HPDE6-E6E7 (cell line): ENCODE results near the gene PSRC1.
"Not testable (repeated sequence)": the region's sequence is repeated elsewhere in the genome, so short reads cannot be mapped to it uniquely, and the experiment has no call there.

ENCODE experiments used
- DNase-seq: peaks from one replicate; pipeline ENCODE4 v3.0.0; 2011; ENCODE audit warnings: missing footprints; ENCODE audit errors: extremely low spot score

PSRC1 gene

GRCh38 chr1:109295712-109296415 is 12.9 kb upstream of the PSRC1 start:
- DNase-seq: no peak

GRCh38 chr1:109294481-109294880 is 11.5 kb upstream of the PSRC1 start:
- no peak for DNase-seq

DNA sequence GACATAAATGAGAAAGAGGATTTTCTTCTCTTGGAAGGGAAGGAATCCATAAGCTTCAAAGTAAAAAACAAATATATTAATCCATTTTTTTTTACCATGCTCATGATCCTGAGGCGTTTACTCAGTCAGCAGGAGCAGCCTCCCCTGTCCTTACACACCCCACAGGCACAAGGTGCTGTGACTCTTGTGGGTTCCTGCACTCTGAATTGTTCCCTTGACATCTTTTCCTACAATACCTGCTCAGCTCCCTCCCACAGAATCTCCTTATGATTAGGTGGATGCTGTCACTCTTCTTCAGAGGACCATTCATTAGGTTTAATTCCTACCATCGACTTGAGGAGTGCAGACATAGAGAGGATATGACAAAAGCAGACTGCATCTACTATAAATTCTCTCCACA is 10.1 kb upstream of the PSRC1 start:
- no peak for DNase-seq

GRCh38 chr1:109292364-109292763 is 9.4 kb upstream of the PSRC1 start:
- DNase-seq: no peak

DNA sequence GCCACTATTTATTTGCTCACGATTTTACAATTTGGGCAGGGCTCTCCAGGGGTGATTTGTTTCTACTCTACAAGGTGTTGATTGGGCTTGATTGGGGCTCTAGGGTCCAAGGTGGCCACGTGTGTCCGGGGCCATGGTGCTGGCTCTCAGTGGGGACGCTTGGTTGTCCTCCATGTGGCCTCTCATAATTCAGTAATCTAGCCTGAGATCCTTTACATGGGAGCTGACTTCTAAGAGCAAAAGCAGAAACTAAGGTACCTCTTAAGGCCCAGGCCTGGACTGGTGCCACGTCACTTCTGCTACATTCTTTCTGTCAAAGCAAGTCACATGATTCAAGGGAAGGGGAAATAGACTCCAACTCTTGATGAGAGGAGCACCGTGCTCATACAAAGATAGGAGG is 8.1 kb upstream of the PSRC1 start:
- no peak for DNase-seq

GRCh38 chr1:109290137-109290536 is 7.2 kb upstream of the PSRC1 start:
- no peak for DNase-seq

GRCh38 chr1:109286762-109287161 is 3.8 kb upstream of the PSRC1 start:
- not testable (repeated sequence) for DNase-seq

DNA sequence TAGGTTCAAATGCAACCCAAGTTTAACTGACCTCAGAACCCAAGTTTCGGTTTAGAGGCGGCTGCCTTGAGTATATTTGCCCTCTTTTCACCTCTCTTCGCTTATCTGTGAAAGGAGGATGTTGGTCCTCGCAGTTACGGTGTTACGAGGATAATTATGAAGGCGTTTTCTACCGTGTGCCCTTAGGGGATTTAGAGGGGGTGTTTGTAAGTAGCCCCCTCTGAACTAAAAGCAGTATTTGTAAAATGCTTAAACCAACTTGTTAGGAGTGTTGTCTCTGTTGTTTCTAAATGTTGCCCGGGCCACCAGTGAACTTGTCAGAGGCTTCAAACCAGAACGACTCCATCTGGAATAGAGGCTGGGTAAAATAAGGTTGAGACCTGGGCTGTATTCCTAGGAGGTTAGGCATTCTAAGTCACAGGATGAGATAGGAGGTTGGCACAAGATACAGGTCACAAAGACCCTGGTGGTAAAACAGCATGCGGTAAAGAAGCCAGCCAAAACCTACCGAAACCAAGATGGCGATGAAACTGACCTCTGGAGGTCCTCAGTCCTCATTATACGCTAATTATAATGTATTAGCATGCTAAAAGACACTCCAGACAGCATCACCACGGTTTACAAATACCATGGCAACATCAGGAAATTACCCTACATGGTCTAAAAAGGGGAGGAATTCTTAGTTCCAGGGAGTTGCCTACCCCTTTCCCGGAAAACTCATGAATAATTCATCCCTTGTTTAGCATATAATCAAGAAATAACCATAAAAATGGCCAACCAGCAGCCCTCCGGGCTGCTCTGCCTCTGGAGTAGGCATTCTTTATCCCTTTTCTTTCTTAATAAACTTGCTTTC is 1.0 kb upstream of the PSRC1 start:
- DNase-seq: no peak

DNA sequence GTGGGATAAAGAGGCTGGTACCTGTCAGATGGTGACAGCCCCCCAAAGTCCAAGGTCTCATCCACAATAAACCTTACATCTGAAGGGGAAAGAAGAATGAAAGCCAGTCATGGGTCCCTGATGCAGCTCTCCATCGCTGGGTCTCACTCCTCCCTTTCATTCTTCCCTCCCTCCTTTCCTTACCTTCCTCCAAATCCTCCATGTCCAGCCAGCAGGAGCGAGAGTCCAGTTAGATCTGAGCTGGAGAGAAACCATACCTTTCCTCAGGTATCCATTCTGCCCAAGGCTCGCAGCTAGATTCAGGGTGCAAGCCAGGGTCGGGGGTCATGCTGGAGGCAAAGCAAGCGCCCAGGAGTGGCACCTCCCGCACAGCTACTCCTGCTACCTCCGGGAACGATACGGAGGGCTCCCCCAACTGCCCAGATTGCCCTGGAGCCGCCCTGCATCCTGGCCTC is 421 bp downstream of the PSRC1 start:
- DNase-seq: no peak

- no peak for DNase-seq
These were observed 1.1 kb downstream of the PSRC1 start for GRCh38 chr1:109281680-109282496.

DNA sequence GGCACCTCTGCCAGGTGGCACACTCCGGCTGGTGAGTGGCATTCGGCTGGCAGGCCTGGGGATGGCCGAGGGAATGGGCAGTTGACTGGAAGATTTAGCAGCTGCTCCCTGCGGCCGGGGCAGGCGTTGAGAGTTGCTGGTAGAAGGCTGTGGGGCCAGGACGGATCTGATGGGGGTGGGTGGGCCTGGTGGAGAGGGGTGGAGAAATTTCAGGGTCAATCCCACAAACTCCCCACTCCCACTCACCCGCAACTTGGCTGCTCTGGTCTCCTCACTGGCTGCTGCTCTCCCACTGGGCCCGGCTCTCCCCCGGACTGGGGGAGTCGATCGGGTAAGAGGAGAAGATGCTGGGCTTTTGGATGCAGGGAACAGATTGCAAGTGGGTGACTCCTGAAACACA is 2.1 kb downstream of the PSRC1 start:
- DNase-seq: no peak

GRCh38 chr1:109279615-109280278 is 3.2 kb downstream of the PSRC1 start:
- DNase-seq: no peak

DNA sequence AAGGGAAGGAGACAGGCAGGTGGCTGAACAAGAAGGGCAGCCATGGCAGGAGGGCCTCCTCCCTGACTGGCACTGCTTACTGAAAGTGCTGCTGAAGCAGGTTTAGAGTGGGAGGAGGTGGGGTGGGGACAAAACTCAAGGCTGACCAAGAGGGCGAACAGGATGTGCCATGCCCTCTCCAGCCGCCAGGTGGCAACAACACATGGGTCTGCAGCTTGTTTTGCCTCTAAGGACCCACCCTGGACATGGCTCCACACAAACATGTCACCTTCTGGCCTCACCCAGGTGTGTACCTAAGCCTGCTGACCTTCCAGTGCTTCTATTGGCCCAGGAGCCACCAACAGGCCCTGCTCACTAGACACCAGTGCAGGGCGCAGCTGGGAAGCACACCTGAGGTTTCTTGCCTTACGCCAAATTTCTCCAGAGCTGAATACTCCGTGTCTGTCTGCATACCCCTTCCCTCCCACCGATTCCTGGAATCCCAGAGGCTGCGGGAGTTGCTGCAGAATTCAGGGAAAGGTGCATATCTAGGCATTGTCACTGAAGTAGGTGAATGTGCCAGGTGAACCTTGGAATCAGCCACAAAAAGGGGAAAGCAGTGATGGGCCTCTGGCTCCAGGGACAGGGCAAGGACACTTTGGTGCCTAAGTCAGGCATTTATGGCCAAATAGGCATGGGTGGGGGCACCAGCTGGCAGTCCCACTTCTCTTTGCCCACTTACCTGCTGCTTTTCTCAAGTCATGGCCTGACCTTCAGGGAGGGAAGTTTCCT is 5.3 kb downstream of the PSRC1 start:
- no peak for DNase-seq

DNA sequence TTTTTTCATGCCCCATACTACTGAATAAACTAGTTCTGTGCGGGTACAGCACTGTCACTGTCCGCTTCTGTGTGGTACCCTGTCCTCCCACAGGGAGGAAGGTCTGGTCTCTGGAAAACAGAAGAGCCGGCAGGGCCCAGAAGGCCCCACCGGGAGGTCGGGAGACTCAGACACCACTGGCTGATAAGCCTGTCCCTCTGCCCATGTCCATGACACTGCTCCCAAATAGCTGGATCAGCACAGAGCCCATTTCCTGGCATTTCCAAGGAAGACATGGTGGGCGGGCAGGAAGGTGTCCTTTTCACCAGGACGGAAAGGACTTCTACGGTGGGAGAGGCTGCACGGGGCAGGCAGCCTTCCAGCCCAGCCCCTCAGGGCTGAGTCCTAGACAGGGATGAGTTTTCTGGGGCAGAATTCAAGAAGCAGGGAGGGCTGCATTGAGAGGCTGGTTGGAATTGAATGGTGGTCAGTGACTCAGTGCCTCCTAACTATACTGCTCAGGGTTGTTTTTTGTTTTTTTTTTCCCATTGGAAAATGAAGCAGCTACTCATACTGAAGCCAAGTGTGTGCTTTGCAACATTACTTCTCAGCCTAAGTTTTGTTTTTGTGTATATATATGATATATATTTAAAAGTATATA is 7.1 kb downstream of the PSRC1 start:
- no peak for DNase-seq

DNA sequence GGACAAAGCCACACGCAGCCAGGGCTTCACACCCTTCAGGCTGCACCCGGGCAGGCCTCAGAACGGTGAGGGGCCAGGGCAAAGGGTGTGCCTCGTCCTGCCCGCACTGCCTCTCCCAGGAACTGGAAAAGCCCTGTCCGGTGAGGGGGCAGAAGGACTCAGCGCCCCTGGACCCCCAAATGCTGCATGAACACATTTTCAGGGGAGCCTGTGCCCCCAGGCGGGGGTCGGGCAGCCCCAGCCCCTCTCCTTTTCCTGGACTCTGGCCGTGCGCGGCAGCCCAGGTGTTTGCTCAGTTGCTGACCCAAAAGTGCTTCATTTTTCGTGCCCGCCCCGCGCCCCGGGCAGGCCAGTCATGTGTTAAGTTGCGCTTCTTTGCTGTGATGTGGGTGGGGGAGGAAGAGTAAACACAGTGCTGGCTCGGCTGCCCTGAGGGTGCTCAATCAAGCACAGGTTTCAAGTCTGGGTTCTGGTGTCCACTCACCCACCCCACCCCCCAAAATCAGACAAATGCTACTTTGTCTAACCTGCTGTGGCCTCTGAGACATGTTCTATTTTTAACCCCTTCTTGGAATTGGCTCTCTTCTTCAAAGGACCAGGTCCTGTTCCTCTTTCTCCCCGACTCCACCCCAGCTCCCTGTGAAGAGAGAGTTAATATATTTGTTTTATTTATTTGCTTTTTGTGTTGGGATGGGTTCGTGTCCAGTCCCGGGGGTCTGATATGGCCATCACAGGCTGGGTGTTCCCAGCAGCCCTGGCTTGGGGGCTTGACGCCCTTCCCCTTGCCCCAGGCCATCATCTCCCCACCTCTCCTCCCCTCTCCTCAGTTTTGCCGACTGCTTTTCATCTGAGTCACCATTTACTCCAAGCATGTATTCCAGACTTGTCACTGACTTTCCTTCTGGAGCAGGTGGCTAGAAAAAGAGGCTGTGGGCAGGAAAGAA is 8.1 kb downstream of the PSRC1 start:
- DNase-seq: peak; percentile 85

- DNase-seq: no peak
These were observed 9.2 kb downstream of the PSRC1 start for GRCh38 chr1:109273570-109274288.

DNA sequence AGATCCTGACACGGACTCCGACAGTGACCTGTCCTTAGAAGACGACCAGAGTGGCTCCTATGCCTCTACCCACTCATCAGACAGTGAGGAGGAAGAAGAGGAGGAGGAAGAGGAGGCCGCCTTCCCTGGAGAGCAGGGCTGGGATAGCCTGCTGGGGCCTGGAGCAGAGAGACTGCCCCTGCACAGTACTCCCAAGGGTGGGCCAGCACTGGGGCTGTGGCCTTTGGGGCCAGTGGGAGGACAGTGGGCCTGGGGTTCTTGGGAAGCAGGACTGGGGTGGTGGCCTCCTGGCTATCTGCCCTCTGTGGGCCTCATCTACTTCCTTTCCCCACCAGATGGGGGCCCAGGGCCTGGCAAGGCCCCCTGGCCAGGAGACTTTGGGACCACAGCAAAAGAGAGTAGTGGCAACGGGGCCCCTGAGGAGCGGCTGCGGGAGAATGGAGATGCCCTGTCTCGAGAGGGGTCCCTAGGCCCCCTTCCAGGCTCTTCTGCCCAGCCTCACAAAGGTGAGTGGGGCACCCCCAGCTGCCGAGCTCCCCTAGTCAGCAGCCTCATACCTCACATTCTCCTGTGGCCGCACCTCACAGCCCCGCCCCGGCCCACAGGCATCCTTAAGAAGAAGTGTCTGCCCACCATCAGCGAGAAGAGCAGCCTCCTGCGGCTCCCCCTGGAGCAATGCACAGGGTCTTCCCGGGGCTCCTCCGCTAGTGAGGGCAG is 10.0 kb downstream of the PSRC1 start:
- no peak for DNase-seq
